Stimulated activated naive B cell treated with anti-CD40 and anti-IgM and Interleukin-4, amounts not matched to agents 10 μg/mL and 1 μg/mL and 100 μg/mL, for 72 hours (primary cell): ENCODE measurements around the gene CACNA1S.

Experiments used
- ATAC-seq, 2 donors: fragments of 150-1000 bp; cut with Tn5 transposase; replicated peaks; 2 replicates each; pipeline ENCODE4 v1.10.0; 2021; ENCODE audit warnings: moderate library complexity in 1 of 2
- DNase-seq: peaks from one replicate; pipeline ENCODE4 v3.0.0; 2021
- H3K27ac Mint-ChIP-seq: one replicate; pipeline ENCODE4 v1.8.0; 2022; ENCODE audit warnings: mild to moderate bottlenecking, mixed read lengths
- H3K27me3 Mint-ChIP-seq, 2 donors: one replicate each; pipeline ENCODE4 v1.8.0; 2022; ENCODE audit warnings: mixed read lengths in 2 of 2
- H3K36me3 Mint-ChIP-seq, 2 donors: one replicate each; pipeline ENCODE4 v1.8.0; 2022; ENCODE audit warnings: mixed read lengths in 2 of 2, mild to moderate bottlenecking in 1 of 2
- H3K4me1 Mint-ChIP-seq, 2 donors: one replicate each; pipeline ENCODE4 v1.8.0; 2022; ENCODE audit warnings: mixed read lengths in 2 of 2, mild to moderate bottlenecking in 1 of 2
- H3K4me3 Mint-ChIP-seq, 2 donors: one replicate each; pipeline ENCODE4 v1.8.0; 2022; ENCODE audit warnings: mild to moderate bottlenecking in 2 of 2, mixed read lengths in 2 of 2, moderate library complexity in 1 of 2
- H3K9me3 Mint-ChIP-seq, 2 donors: one replicate each; pipeline ENCODE4 v1.8.0; 2022; ENCODE audit warnings: mixed read lengths in 2 of 2, mild to moderate bottlenecking in 1 of 2

The CACNA1S gene

DNA sequence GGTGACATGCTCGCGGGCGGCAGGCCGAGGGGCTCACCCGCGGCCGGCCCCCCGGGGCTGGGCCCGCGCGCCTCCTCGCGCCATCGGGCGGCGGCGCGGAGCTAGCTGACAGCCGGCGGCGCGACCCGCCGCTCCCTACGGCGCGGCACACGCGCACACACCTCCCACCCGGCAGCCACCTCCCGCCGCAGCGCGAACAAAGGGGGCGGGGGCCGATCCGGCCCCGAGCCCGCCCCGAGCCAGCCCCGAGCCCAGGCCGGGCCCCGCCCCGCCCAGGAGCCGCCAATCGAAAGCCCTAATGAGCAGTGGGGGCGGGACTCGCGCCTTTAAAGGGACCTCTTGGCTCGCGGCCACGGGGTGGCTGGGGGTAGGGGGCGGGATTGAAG is 88.7 kb downstream of the CACNA1S start, which contains the start of gene KIF21B:
Gene KIF21B (minus strand): TSS at position 198 of the 386 bp plus-strand sequence. CDS start 331 bp downstream, outside the sequence.
- Mint-ChIP-seq H3K9me3 (no peaks in the 10 kb centered on the region), H3K4me3 (peak within 1 kb of the TSS; percentile 83 to 86), H3K4me1 (peaks cover 63 to 76% of the 10 kb centered on the region in 2 donors), H3K36me3 (peaks cover 2 to 3% of the 10 kb centered on the region in 2 donors), H3K27me3 (no peaks in the 10 kb centered on the region), H3K27ac (peak within 1 kb of the TSS; percentile 91)
- peak; percentile 80 for DNase-seq
- ATAC-seq = peak; percentile 77 to 82

DNA sequence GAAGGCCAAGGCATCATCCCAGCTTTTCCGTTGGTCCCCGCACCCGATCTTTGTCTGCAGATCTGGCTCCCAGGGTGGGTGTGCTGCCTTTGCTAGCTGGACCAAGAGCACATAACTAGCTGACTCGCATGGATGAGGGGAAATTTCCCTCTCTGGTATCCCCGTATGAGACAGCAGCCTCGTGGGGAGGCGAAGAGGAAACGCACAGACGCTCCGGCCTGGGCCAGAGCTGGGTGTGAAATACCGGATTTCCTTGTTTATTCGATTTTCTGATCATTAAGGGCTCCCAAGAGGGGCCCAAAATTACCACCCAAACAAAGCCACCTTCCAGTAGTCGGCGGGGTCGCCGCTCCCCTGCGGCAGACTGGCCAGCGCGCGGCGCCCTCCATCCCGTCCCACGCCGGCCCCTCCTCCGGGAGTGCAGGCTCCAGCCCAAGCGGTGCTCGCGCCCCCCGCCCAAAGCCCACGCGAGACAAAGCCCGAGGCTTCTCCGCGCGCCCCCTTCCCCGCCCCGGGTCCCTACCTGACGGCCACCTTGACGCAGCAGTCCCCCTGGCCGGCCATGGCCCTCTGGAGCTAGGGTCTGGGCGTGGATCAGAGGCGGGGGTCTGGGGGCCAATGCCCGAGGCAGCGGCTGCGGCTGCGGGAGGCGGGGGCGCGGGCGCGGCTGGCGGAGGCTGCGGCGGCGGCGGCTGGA is 89.3 kb downstream of the CACNA1S start:
- DNase-seq (peak; percentile 30), ATAC-seq (peak in 1 of 2 donors; percentile 18)
- Mint-ChIP-seq H3K27me3 (no peaks in the 10 kb centered on the region), H3K4me1 (peaks cover 68 to 82% of the 10 kb centered on the region in 2 donors), H3K4me3 (peak overlapping the region; percentile 83 to 86), H3K9me3 (no peaks in the 10 kb centered on the region), H3K27ac (peak overlapping the region; percentile 91), H3K36me3 (peaks cover 2 to 3% of the 10 kb centered on the region in 2 donors)

DNA sequence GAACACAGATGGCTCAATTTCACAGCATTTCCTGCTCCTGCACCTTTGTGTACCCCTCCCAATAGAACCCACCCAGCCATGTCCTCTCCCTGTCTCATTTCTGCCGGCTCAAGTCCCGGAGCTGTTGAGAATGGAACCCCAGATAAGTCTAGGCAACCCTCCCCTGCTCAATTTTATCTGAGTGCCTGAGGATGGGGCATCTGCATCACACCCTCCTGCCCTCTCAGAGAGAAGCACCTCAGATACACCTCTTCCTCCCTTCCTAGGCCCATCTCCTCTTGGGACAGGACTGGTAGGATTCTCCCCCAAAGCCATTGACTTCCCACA is 89.8 kb downstream of the CACNA1S start:
- Mint-ChIP-seq H3K4me1 (peaks cover 73 to 87% of the 10 kb centered on the region in 2 donors), H3K36me3 (peaks cover 2 to 3% of the 10 kb centered on the region in 2 donors), H3K27ac (peak overlapping the region; percentile 91), H3K27me3 (no peaks in the 10 kb centered on the region), H3K4me3 (peak overlapping the region; percentile 83 to 86), H3K9me3 (no peaks in the 10 kb centered on the region)
- DNase-seq (no peak), ATAC-seq (no peak)

DNA sequence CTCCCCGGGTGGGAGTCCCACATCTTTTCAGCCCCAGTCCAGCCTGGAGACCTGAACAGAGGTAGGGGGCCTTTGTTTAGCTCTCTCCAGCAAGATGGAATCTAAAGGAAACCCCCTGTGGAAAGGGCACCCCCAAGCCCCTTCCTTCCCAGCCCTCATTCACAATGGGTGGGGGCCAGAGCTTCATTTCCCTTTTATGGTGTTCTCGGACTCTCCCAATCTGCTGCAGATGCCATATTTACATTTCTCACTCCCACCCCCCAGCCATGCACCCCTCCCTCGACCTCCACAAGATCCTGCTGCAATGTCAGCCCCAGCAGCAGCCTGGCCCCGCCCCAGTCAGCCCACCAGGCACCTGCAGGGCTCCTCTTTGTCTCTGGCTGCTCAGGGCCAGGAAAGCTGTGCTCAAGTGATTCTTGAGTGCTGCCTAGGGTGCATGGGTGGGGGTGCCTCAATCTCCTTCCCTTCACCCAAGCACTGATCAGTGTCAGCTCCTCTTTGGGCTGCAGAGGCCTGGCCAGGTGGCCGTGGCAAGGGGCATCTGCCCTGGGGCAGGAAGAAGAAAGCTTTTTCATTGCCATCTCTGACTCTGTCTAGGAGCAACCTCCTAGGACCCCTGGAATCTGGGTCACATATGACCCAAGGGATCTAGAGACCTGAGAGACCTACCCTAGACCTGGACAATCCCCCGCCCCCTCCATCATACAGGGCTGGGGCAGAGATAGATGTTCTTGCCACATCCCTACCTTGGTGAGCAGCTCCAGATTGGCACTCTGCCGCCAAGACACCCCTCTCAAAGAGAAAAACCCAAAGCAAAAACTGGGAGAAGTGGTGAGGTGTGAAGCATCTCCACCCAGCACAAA is 90.4 kb downstream of the CACNA1S start:
- ATAC-seq (no peak), DNase-seq (no peak)
- H3K4me1 Mint-ChIP-seq = peaks cover 77 to 88% of the 10 kb centered on the region in 2 donors
- H3K36me3 Mint-ChIP-seq = peaks cover 2 to 3% of the 10 kb centered on the region in 2 donors
- H3K27me3 Mint-ChIP-seq = no peaks in the 10 kb centered on the region
- H3K9me3 Mint-ChIP-seq = no peaks in the 10 kb centered on the region
- peak overlapping the region; percentile 83 to 86 for H3K4me3 Mint-ChIP-seq
- peak overlapping the region; percentile 93 for H3K27ac Mint-ChIP-seq

DNA sequence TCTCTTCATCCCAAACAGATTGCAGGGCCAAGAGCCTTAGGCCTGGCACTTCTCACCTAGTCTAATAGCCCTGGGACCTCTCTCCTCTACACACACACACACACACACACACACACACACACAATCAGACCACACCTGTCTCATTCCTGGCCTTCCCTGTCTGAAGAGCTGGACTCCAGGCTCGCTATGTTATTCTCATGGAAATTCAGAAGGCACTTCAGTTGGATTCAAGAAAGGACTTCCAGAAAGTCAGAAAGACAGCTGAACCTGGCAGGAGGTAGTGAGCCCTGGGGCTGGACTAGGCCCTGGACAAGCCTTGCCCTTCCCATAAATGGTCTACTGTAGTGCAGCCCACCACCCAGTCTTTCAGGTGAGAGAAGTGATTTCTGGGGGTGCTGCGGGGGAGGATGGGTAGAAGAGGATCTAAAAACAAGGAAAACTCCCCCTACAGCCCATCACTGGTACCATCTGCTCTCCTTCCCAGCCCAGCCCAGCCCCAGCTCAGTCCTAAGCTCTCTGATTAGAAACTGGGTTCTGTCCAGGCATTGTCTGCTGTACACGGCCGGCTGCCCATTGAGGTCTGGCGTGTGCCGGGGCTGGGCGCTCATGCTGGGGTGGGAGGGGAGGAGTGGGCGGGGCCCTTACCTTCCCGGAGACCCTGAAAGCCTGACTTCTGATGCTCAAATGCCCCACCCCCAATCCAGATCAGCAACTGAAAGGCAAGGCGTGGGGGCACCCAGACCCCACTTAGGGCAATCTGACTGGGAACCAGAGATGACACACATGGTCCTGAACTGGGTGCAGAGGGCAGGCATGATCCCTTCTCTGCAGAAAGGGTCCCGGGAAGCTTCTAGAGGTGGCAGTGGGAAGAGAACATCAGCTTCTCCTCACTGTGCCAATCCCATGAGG is 91.3 kb downstream of the CACNA1S start:
- Mint-ChIP-seq H3K36me3 (peaks cover 2 to 3% of the 10 kb centered on the region in 2 donors), H3K4me3 (peak overlapping the region in 1 of 2 donors; percentile 73), H3K27me3 (no peaks in the 10 kb centered on the region), H3K9me3 (no peaks in the 10 kb centered on the region), H3K4me1 (peaks cover 75 to 88% of the 10 kb centered on the region in 2 donors), H3K27ac (peak overlapping the region; percentile 93)
- DNase-seq (no peak), ATAC-seq (no peak)

DNA sequence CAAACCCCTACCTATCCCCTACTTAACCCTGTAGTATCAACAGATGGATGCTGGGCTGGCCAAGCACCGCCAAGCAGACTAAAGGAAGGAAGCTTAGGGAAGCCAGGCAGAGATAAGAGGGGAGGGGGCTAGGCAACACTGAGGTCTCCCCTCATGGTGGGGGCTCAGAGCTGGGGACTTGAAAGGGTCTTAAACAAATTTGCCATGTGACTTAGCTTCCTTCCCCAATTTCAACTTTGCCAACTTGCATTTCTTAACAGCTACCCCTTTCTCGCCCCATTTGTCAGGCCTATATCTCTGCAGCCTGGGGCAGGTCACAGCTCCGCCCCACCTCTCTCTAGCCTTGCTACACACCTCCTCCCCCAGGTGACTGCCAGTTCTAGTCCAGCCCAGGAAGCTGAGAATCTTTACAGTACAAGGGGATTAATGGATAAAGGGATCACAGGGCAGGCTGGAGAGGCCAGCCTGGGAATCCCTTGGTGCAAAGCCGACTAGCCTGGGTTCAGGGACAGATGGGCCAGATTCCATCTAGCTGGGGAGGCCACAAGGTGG is 92.1 kb downstream of the CACNA1S start:
- Mint-ChIP-seq H3K27me3 (no peaks in the 10 kb centered on the region), H3K27ac (peak overlapping the region; percentile 98), H3K4me3 (peak overlapping the region in 1 of 2 donors; percentile 23), H3K36me3 (peaks cover 2 to 3% of the 10 kb centered on the region in 2 donors), H3K9me3 (no peaks in the 10 kb centered on the region), H3K4me1 (peaks cover 75 to 88% of the 10 kb centered on the region in 2 donors)
- ATAC-seq (no peak), DNase-seq (no peak)

DNA sequence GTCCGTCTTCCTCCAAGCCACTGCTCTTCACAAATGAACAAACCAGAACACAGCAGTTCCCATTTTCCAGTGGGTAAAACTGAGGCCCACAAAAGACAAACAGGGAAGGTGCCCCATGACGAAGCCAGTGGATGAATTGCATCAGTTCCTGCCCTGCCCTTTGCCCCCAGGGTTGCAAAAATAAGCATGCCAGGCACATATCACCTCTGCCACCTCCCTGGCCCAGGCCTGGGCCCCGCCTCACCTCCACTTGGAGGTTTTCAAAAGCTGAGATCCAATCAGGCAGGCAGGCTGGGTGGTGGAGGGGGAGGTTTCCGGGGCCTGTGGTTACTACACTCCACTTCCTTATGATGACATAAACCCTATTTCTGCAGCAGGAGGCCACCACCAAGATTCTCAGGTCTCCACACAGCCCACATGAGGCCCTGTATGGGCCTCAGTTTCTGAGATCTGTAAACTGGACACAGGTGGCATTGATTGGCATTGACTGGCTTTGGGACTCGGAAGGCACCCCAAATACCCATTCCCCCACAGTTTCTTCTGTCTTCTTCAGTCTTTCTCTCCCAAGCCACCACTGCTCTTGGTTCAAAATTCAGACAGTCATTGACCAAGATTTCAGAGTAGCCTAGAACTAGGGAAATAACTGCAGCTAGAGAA is 92.8 kb downstream of the CACNA1S start:
- Mint-ChIP-seq H3K9me3 (no peaks in the 10 kb centered on the region), H3K27me3 (no peaks in the 10 kb centered on the region), H3K4me1 (peaks cover 74 to 86% of the 10 kb centered on the region in 2 donors), H3K27ac (peak overlapping the region; percentile 98), H3K4me3 (peak overlapping the region; percentile 66 to 72), H3K36me3 (peaks cover 2 to 3% of the 10 kb centered on the region in 2 donors)
- ATAC-seq (peak; percentile 74 to 80), DNase-seq (peak; percentile 81)

DNA sequence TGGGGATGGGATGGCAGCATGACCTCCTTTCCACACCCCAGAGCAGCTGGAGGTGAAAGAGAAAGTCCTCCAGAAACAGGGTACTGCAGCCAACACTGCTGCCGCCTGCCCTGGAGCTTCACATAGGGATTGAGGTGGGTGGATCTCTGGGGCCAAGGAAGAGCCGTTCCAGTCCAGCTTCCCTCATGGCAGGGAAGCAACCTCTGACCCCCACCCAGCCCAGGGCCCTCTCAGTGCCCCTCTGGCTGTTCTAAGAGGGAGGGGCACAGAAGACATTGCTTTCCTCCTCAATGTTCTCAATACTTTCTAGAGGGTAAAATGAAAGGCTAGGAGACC is 94.4 kb downstream of the CACNA1S start:
- H3K4me1 Mint-ChIP-seq = peaks cover 78 to 92% of the 10 kb centered on the region in 2 donors
- DNase-seq (no peak), ATAC-seq (no peak)
- no peaks in the 10 kb centered on the region for H3K27me3 Mint-ChIP-seq
- peak overlapping the region; percentile 21 to 64 for H3K4me3 Mint-ChIP-seq
- H3K9me3 Mint-ChIP-seq = no peaks in the 10 kb centered on the region
- peaks cover 2 to 3% of the 10 kb centered on the region in 2 donors for H3K36me3 Mint-ChIP-seq
- no peak overlapping the region for H3K27ac Mint-ChIP-seq

DNA sequence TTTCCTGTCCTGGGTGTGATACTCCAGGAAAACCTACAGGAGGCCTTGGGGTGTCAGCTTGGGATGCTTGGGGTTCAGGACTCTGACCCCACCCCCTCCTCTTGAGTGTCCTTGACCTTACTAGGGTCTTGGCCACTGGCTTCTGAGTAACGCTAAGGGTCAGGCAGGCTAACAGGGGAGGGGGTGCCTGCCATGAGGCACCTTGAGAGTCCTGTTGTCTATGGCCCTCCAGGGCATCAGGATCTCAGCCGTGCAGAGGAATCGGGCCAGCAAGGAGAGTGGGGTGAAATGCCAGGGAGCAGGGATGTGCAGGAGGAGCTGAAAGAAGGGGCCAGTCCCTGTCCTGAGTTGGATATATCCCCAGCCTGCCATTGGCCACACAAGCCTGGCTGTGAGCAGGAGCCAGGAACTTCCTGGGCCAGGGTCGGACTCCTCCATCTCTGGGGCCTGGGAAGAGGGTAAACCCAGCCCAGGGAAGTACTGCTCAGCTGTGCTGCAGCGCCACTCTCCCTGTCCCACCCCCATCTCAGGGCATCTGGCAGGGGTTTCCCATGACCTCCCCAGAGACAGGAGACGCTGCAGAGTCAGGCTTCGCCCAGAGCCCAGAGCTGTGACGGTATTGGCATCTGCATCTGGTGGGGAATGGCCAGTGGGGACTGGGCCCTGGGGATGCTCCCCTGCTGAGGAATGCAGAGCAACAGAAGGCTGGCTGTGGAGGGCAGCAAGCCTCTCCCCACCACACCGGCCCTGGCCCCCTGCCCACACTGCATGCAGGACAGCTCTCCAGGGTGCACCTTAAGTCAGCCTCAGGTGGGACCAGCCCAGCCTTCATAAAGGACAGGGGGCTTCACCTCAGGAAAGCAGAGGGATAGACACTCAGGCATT is 95.0 kb downstream of the CACNA1S start:
- Mint-ChIP-seq H3K27ac (peak overlapping the region; percentile 1), H3K36me3 (peaks cover 2 to 3% of the 10 kb centered on the region in 2 donors), H3K9me3 (no peaks in the 10 kb centered on the region), H3K27me3 (no peaks in the 10 kb centered on the region), H3K4me1 (peaks cover 73 to 88% of the 10 kb centered on the region in 2 donors), H3K4me3 (peak overlapping the region; percentile 32 to 64)
- peak; percentile 74 for ATAC-seq
- peak; percentile 69 for DNase-seq

DNA sequence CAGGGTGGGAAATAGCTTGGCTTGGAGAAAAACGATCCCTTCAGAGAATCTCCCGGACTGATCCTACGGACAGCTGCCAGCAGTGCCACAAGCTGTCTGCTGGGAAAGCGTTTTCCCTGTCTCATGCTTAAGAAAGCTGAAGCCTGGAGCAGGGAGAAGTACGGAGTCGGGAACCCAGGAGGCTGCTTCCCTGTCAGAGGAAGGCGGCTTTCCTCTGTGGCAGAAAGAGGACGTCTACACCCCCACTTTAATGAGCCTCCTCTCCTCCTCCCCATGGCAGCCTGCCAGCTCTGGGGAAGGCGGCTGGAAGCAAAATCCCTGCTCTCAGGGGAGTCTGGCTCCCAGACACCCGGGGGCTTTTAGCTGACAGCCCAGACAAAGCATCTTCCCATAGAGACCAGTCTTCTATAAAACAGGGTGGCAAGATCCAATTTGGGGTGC is 96.0 kb downstream of the CACNA1S start:
- DNase-seq (no peak), ATAC-seq (no peak)
- no peak overlapping the region for H3K27ac Mint-ChIP-seq
- no peaks in the 10 kb centered on the region for H3K27me3 Mint-ChIP-seq
- no peaks in the 10 kb centered on the region for H3K9me3 Mint-ChIP-seq
- no peak overlapping the region for H3K4me3 Mint-ChIP-seq
- H3K4me1 Mint-ChIP-seq = peaks cover 68 to 88% of the 10 kb centered on the region in 2 donors
- peaks cover 2 to 3% of the 10 kb centered on the region in 2 donors for H3K36me3 Mint-ChIP-seq

DNA sequence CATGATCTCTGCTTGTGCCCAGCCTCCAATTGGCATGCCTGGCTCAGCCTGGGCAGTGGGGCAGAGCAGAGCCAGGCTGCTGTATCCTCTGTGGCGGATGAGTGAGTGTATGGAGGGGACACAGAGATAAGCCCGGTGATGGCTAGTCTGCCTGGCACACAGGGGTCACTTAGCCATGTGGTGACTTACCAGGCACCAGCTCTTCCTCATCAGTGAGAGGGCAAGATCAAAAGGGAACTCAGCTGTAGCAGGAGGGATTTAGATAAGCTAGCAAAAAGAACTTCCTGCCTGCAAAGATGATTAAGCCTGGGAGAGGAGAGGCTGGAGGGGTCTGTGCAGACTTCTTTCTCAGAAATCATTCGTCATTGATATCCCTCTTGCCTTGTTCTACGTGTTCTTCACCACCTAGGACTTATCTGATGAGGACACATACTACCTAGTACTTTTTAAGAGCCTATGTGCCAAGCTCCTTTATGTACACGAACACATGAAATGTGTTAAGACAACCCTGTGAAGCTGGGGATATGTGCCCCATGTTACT is 96.6 kb downstream of the CACNA1S start:
- no peak for DNase-seq
- no peaks in the 10 kb centered on the region for H3K9me3 Mint-ChIP-seq
- H3K27ac Mint-ChIP-seq = no peak overlapping the region
- H3K4me3 Mint-ChIP-seq = no peak overlapping the region
- no peak for ATAC-seq
- H3K27me3 Mint-ChIP-seq = no peaks in the 10 kb centered on the region
- H3K36me3 Mint-ChIP-seq = peaks cover 2 to 3% of the 10 kb centered on the region in 2 donors
- H3K4me1 Mint-ChIP-seq = peaks cover 65 to 84% of the 10 kb centered on the region in 2 donors

DNA sequence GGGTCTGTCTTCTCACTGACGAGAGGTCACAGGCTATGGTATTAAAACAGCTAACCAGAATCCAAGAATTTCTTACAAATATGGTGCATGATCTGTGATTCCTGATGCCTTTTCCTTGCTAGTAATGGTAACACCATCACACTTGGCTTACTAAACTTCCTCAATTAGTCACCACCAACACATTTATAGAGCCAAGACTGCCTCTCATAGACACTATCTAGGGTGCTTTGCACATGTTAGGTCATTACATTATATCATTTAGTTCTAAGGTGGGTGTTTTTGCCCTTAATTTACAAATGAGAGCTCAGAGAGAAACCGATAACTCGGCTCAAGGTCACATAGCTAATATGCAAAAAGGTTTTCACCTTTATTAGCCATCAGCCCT is 97.4 kb downstream of the CACNA1S start:
- Mint-ChIP-seq H3K4me3 (no peak overlapping the region), H3K27ac (no peak overlapping the region), H3K27me3 (no peaks in the 10 kb centered on the region), H3K36me3 (peaks cover 2 to 3% of the 10 kb centered on the region in 2 donors), H3K9me3 (no peaks in the 10 kb centered on the region), H3K4me1 (peaks cover 57 to 76% of the 10 kb centered on the region in 2 donors)
- ATAC-seq = no peak
- no peak for DNase-seq
